ENCODE data around the gene EIF4H.
"Not testable (repeated sequence)": the region's sequence is repeated elsewhere in the genome, so short reads cannot be mapped to it uniquely, and the experiment has no call there.

EIF4H gene

DNA sequence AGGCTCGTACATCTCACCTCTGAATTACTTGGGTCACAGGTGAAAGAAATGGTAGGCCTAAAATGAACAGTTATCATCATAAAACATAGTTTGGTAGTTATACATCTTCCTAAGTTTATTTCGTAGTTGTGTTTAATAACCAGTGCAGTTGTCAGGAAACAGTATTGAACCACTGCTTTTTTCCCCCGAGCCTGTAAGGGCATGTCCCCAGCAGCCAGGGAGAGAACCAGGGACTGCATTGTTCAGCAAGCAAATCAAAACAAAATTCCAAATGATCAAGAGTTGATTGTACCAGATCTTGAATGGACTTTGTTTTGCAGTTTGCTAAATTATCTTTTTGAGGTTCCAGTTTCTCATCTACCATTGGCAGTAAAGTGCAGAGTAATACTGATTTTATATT, 2.4 kb downstream of the EIF4H start:
- DNase-seq: no peak

DNA sequence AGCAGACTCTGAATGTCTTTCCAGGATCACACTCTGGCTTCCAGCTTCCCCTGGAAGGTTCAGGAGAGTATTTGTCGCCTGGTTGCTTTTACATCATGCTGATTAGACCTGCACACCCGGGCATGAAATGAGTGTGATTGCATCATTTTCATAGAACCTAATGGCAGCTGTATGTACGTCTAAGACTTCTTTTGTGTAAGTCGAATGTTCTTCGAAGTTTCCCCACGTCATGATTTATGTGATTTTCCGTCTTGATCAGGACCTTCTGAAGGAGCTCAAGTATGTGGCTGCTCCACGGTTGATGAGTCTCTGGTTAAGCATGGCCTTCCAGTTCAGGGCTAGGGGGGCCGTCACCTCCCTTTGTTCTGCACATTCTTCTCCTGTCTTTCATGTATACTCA, 4.5 kb downstream of the EIF4H start:
- no peak for DNase-seq

DNA sequence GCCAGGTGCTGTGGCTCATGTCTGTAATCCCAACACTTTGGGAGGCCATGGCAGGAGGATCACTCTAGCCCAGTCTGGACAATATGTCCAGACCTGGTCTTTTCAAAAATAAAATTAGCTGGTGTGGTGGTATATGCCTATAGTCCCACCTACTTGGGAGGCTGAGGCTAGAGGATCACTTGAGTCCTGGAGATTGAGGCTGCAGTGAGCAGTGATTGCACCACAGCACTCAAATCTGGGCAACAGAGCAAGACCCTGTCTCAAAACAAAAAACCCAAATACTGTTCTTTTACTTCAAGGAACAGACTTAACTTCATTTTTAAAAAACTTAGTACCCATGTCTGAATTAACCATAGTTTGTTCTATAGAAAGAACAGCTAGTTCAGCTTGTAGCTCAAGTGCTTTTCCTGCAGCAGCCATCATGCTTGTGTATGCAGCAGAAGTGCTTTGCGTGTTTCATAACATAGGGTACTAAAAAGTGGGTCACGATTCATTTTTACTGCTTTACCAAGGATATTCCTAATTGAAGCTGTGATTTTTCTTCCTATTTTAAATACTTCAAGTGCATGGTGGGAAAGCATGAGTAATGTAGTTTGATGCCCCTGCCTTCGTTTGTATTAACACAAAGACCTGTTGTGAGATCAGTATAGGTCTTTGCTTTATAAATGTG, 5.9 kb downstream of the EIF4H start:
- DNase-seq: no peak

DNA sequence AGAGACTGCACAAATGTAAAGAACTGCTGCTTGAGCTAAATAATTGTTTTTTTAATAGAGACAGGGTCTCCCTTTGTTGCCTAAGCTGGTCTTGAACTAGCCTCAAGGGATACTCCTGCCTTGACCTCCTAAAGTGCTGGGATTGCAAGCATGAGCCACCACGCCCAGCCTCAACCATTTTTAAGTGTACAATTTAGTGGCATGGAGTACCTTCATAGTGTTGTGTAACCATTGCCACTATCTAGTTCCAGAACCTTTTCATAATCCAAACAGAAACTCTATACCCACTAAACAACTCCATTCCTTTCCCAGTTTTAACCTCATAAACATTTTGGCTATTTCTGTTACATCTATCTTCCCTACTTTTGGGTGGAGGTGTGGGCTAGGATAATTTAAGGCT, 6.7 kb downstream of the EIF4H start:
- no peak for DNase-seq

DNA sequence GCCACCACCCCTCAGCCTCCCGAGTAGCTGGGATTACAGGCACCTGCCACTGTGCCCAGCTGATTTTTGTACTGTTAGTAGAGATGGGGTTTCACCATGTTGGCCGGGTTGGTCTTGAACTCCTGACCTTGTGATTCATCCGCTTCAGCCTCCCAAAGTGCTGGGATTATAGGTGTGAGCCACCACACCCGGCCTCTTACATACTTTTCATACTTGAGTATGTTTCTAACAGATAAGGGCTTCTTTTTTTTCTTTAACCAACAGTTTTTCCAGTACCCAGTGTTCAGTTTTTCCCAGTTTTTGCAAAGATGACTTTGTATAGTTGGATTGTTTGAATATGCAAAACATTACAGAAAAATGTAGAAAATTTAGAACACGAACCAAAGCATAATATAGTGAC, 7.7 kb downstream of the EIF4H start:
- no peak for DNase-seq

DNA sequence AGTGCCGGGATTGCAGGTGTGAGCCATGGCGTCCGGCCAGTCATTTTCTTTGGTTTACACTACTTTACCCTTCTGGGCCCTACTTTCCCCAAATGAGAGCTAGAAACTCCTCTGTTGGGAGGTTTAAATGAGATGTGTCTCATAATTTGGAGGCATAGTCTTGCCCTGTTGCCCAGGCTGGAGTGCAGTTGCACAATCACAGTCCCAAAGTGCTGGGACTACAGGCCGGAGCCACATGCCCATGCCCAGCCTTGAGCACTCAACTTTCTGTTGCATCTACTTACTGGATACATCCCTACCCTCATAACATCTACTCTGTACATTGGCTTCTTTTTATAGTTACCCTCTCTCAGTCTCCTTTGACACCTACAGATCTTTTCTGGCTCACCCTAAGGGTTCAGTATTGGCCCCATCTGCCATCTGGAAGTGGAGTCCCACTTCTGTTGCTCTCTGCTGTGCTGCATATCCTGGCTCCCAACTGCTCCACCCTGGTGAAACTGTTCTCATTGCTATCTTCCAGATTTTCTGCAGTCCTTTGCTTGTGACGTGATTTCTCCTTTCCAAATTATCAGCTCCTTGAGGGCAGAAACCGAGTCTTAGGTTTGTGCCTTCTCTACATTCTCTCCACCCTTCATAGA, 8.4 kb downstream of the EIF4H start:
- no peak for DNase-seq

DNA sequence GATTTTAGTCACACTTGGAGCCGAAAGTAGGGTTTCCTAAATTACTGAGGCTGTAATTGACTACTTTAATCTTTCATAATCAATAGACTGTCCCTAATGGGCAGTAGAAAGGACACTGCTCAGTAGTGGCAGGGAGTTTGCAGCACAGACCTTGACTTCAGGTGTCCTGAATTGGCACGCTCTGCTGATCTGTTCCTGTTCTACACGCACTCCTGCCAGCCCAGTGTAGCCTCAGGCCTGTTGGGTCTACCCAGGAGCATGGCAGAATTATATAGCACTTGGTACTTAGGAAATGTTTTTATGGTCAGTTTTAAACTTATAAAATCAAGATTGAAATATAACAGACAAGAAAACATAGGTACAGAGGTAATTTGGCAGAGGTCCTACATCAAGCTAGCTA, 9.0 kb downstream of the EIF4H start:
- no peak for DNase-seq

DNA sequence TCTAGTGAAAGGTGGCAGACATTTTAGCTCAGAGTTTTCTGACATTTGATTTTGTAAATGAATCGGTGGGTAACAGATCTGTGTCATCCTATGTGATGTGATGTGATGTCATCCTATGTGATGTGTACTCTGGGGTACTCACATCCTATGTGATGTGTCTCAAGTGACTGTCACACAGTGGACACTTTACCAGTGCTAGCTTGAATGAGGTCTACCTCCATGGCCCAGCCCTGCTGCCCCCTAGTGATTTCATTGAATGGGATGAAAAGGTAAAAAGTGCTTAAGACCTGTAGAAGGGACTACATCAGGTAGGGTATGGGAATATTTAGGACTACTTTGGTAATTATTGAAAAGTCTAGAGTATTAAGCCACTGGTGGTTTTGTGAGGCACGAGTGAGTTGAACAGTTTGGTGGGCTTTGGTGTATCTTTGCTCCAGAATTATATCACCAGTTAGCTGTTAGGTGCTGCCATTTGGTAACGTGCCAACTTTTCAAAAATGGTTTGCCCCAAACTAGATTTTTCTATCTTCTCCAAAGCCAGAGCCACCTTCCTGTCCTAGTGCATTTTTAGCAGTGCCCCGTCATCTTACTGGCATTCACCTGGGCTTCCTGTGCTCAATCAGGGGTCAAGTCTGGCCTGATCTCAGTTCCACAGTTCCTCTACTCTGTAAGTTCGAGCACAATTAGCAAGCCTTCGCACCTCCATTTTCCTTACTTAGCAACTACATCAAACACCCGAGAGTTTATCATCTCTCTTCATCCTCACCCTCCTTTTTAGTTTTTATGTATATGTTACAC, 9.7 kb downstream of the EIF4H start:
- no peak for DNase-seq

DNA sequence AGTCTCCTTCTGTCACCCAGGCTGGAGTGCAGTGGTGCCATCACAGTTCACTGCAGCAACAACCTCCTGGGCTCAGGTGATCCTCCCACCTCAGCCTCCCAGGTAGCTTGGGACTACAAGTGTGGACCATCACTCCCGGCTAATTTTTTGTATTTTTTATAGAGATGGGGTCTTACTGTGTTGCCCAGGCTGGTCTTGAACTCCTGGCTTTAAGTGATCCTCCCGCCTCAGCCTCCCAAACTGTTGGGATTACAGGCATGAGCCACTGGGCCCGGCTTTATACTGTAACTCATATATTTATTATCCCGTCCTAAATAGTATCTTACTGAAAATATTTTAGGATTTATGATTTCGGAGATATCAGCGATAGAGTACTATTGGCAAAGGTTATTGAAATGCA, 10.9 kb downstream of the EIF4H start:
- DNase-seq: no peak

DNA sequence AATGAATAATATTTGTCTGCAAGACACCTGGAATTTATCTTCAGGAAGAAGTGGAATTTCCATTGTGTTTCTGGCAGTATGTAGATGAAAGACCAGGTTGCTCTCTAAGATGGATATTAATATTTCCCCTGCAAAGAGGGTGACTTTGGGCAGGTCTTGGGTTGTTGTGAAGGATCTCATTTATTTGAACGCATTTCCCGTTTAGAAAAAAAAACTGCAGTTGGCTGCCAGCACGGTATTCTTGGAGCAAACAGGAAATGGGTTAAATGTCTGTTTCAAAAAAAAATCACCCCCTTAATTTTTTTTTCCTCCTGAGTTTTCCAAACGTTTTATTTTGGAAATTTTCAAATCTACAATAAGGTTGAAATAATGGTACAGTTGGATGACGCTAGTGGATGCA, 11.5 kb downstream of the EIF4H start:
- DNase-seq: no peak

DNA sequence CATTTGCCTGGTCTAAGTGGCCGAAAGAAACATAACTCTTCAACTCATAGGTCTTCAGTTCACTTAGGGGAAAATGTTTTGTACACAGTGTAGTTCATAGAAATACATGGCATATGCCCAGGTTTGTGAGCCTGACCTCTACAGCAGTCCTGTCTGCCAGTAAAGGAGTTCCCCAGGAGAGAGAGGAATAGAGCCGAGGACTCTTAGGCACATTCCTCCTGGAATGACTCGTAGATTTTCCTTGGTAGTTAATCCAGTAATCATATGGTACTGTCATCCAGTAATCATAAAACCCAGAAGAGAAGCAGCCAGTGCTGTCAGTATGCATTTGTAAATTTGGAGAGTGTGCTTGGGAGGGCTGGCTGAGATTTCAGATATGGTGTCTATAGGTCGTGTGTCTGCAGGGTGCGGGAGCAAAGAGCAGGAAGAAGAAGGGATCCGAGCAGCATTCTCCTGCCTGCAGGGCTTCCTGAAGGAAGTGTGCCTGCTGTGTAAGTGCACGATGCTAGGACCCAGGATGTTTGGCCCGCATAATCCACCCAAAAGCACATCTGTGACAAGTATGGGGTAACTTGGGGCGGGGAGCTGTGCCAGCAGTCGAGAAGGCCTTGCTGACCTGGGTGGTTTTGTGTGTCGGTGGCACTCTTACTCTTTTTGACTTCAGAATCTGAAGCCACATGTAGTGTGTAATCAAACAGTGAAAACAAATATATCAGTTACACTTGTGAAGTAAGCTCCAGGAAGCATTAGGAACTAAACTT, 13.9 kb downstream of the EIF4H start:
- DNase-seq: no peak

DNA sequence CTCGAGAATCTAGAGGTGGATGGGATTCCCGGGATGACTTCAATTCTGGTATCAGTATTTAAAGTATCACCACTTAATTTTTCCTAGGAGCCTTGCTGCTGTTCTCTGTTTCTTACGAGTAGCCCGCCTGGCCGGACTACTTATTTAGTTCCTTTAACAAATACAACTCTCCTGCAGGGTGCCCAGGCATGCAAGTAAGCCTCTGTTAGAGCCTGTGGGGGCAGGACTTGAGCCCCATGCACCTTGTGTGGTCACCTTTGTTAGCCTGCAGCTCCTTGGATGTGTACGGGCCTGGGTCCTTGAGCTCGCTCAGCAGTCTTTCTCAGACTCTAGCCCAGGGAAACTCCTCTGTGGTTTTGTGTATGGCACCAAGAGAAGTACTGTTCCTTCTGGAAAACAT, 16.1 kb downstream of the EIF4H start:
- no peak for DNase-seq

DNA sequence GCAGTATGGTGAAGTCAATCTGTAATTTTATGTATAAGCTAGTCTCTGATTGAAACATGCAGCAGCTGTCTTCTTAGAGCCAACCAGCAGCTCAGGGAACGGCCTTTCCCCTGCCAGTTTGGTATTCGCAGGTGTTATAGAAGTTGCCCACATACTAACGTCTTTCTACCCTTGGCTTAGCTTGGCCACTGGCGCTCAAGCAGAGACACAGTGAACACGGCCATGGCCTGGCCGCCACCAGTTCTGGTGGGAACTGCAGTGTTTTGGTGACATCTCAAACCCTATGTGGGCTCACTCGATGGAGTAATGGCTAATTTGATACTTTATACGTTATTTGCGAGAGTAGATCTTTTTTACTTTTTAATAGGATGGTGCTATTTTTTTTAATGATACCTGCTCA, 17.1 kb downstream of the EIF4H start:
- DNase-seq: no peak

DNA sequence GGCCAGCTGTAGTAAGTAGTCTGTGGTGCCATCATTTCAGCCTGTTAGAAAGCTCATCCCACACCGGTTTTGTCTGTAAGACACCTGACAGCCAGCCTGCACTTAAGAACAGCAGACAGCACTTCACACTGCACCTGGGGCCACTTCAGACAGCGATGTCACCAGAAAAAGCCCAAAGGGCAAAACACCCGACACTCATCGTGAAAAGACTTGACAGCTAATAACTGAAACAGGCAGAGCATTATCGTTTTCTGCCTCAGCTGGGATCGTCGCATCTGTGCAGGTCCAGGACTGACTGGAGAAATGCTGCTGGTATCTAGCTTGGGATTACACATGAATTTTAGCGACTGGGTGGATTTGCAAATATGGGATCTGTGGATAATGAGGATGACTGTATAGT, 18.9 kb downstream of the EIF4H start:
- no peak for DNase-seq

DNA sequence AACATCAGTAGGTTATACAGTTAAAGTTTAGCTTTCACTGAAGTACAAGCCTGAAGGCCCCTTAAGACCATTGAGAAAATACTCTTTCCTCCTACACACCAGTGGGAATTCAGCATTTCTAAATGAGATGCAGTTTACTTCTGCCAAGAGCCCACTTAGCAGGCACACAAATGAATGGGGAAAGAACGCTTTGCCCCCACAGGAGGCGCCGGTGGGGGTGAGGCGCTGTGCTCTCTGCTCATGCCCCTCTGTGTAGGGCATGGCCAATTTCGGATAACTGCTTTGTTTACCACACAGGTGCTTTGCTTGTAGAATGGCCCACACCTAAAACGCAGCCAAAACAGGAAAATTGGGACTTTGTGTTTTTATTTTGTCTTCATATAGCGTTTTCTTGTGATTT, 19.8 kb downstream of the EIF4H start:
- no peak for DNase-seq

DNA sequence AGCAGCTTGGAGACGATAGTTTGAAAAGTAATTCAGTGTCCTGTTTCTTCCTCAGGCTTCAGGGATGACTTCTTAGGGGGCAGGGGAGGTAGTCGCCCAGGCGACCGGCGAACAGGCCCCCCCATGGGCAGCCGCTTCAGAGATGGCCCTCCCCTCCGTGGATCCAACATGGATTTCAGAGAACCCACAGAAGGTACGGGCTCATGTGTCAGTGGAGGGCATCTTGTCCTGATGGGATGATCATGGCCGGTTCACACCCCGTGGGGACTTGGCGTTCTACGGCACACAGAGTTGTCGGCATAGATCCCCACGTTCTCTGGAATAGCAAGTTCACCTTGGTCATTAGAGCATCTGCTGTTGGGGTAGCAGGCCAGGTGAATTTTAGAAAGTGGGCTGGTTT, 20.5 kb downstream of the EIF4H start:
- no peak for DNase-seq

DNA sequence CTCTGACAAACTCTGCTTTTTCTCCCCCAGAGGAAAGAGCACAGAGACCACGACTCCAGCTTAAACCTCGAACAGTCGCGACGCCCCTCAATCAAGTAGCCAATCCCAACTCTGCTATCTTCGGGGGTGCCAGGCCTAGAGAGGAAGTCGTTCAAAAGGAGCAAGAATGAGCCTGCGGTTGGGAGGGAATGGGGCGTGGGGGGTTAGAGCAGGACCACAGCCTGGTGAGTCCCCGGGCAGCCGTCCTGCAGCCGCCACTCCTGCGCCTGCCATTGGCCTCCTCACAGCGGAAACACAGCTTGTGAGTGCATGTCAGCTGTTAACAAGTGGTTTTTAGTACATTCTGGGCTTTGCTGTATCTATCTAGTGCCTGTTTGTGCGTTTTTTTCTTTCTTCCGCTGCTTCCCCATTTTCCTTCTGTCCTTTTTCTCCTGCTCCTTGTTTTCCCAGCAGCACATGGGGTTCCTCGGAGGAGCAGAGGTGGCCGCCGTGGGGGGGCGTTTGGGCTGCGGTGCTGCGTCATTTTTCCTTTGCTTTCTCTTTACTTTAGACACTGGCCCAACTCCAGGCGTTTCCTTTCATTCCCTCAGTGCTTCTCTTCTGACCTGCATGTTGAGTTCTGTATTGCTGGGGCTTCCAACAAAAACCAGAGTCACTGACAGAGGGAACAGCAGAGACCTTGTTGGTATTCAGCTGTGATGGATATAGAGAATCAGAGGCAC, 21.1 kb downstream of the EIF4H start:
- not testable (repeated sequence) for DNase-seq

DNA sequence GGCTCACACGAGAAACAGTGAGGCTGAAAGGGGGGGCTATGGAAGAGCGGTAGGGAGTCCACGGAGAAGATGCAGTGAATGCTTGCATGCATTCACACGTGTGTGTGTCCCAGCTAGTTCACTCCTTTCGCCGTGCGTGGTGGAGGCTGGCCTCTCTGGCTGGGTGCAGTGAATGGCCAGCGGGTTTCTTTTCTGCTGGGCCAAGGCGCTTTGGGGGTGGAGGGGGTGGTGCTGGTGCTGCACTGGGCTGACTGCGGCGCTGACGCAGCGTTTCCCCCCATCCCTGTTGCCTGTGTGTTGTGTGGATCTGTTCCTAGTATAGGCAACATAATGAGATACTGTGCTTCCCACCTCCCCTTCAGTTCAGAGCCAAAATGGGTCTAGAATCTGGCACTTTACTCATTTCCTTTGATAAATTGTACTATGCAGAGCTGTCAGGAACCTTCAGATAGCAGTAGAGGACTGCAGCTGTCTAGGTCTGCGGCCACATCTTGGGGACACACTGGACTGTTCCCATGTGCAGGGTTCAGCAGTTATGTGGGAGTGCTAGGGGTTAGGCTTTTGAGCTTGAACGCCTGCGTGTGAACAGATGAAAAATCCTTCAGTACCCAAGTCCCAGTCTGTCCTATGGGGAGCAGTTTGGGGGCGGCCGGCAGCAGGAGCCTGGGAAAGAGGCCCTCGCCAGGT, 22.0 kb downstream of the EIF4H start:
- DNase-seq: not testable (repeated sequence)

DNA sequence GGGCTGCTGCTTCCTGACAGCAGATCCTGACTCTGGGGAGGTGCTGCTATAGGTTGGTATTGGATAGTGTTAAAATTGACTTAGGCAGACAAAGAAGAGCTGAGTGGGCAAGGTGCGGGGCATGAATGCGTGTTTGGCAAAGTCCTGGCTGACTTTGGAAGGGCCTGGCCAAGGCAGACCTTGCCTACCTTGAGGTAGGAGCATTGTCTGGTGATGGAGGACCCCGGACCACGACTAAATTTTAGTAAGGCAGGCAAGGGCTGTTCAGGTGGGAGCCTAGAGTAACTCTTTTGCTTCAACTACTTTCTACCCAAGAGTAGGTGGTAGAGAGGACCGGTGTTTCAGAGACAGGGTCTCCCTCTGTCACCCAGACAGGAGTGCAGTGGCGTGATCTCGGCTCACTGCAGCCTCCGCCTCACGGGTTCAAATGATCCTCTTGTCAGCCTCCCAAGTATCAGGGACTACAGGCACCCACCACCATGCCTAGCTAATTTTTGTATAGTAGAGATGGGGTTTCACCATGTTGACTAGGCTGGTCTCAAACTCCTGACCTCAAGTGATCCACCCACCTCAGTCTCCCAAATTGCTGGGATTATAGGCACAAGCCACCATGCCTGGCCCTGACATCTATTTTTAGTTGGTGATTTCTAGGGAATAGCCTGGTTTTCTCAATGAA, 23.4 kb downstream of the EIF4H start:
- DNase-seq: no peak

DNA sequence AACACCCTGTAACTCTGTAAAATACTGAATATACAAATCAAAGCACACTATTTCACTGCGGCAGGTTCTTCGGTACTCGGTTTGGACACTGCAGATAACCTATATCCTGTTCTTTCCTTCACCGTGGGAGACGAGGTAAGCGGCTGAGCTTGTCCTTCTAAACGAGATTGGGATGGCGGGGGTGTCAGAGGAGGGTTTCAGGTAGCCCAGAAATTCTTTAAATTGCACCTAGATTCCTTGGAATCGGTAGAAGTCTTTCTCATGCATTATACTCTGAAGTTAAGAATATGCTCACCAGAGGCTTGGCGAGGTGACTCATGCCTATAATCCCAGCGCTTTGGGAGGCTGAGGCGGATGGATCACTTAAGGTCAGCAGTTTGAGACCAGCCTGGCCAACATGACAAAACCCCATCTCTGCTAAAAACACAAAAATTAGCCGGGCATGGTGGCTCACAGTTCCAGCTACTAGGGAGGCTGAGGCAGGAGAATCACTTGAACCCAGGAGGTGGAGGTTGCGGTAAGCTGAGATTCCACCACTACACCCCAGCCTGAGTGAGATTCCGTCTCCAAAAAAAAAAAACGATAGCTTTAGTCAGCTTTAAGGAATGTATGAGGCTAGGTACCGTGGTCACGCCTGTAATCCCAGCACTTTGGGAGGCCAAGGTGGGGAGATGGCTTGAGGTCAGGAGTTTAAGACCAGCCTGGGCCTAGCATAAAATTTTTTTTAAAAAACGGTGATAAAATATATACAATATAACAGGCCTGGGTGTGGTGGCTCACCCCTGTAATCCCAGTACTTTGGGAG, 25.6 kb downstream of the EIF4H start:
- DNase-seq: no peak
